PC-9 (cell line): ENCODE data around the gene SLC13A2.

ENCODE experiments used
- EZH2 ChIP-seq: fragments of 200-600 bp; sonication (generic); IDR thresholded peaks from 2 replicates; pipeline ENCODE4 v1.8.0; 2017; ENCODE audit warnings: antibody characterized with exemption, low read depth
- TF ChIP-seq, protein P1 (sequence below): fragments of 200-600 bp; sonication (generic); conservative IDR thresholded peaks from 2 replicates; pipeline ENCODE4 v1.6.1; 2017; ENCODE audit warnings: mixed run types, antibody characterized with exemption, mild to moderate bottlenecking, moderate library complexity

DNA sequence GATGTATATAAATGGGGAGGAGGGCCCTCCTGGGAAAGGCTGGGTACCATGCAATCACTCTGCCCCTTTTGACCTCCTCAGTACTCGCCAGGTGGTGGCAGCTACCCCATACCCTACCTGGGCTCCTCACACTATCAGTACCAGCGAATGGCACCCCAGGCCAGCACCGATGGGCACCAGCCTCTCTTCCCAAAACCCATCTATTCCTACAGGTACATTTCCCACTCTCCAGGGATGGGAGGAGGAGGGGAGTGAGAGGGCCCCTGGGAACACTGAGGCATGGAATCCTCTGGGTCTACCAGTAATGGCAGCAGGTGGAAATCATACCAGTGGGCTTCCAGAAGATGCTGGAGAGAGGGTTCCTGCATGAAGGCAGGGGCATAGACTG, 55.6 kb downstream of the SLC13A2 start:
- TF ChIP-seq, protein P1, sequence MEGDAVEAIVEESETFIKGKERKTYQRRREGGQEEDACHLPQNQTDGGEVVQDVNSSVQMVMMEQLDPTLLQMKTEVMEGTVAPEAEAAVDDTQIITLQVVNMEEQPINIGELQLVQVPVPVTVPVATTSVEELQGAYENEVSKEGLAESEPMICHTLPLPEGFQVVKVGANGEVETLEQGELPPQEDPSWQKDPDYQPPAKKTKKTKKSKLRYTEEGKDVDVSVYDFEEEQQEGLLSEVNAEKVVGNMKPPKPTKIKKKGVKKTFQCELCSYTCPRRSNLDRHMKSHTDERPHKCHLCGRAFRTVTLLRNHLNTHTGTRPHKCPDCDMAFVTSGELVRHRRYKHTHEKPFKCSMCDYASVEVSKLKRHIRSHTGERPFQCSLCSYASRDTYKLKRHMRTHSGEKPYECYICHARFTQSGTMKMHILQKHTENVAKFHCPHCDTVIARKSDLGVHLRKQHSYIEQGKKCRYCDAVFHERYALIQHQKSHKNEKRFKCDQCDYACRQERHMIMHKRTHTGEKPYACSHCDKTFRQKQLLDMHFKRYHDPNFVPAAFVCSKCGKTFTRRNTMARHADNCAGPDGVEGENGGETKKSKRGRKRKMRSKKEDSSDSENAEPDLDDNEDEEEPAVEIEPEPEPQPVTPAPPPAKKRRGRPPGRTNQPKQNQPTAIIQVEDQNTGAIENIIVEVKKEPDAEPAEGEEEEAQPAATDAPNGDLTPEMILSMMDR: no peak
- no peak for TF ChIP-seq EZH2
